Gastroesophageal sphincter (tissue), 3 donors: ENCODE results near the gene ST3GAL2.
"Not testable (repeated sequence)": the region's sequence is repeated elsewhere in the genome, so short reads cannot be mapped to it uniquely, and the experiment has no call there.

Source experiments
- EP300 ChIP-seq: sonication (generic); formaldehyde crosslinking; IDR thresholded peaks from one replicate; pipeline ENCODE4 v1.6.1; 2017; ENCODE audit warnings: antibody characterized with exemption, mild to moderate bottlenecking
- POLR2A ChIP-seq, 2 donors: fragments of 450-650 bp; IDR thresholded peaks; one replicate each; pipeline ENCODE4 v1.6.1; 2017; ENCODE audit warnings: antibody characterized with exemption in 2 of 2, mild to moderate bottlenecking in 2 of 2, moderate library complexity in 1 of 2
- POLR2AphosphoS5 ChIP-seq: sonication (generic); formaldehyde crosslinking; IDR thresholded peaks from one replicate; pipeline ENCODE4 v1.6.1; 2017; ENCODE audit warnings: antibody characterized with exemption
- TF ChIP-seq, protein P1 (sequence below), 4 experiments: fragments of 200-600 bp in 2 of 4; fragments of 450-650 bp in 2 of 4; sonication (generic) in 1 of 4; IDR thresholded peaks; one replicate each; pipeline ENCODE4 v1.5.1; 2017 to 2019; ENCODE audit warnings: antibody characterized with exemption in 4 of 4, mild to moderate bottlenecking in 2 of 4, moderate library complexity in 2 of 4

DNA sequence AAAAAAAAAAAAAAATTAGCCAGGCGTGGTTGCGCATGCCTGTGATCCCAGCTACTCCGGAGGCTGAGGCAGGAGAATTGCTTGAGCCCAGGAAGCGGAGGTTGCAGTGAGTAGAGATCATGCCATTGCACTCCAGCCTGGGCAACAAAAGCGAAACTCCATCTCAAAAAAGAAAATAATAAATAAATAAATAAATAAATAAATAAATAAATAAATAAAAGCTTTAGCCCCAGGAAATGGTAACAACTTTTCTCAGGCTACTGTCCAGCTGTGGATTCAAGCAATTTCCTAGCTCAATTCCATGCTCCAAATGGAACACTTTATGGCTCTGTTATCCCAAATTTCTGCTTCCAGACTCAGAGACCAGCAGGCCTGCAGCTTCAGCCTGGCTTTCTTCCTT, 25.3 kb downstream of the ST3GAL2 start:
- TF ChIP-seq, protein P1, sequence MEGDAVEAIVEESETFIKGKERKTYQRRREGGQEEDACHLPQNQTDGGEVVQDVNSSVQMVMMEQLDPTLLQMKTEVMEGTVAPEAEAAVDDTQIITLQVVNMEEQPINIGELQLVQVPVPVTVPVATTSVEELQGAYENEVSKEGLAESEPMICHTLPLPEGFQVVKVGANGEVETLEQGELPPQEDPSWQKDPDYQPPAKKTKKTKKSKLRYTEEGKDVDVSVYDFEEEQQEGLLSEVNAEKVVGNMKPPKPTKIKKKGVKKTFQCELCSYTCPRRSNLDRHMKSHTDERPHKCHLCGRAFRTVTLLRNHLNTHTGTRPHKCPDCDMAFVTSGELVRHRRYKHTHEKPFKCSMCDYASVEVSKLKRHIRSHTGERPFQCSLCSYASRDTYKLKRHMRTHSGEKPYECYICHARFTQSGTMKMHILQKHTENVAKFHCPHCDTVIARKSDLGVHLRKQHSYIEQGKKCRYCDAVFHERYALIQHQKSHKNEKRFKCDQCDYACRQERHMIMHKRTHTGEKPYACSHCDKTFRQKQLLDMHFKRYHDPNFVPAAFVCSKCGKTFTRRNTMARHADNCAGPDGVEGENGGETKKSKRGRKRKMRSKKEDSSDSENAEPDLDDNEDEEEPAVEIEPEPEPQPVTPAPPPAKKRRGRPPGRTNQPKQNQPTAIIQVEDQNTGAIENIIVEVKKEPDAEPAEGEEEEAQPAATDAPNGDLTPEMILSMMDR (IDR thresholded peaks at IDR 0.05), result not testable (repeated sequence)
- TF ChIP-seq POLR2A (IDR thresholded peaks at IDR 0.05); POLR2AphosphoS5; EP300: not testable (repeated sequence)
